Endothelial cell of umbilical vein (primary cell): ENCODE results near the gene SLC7A7. TPM values are rescaled to one million over a fixed set of nuclear protein-coding genes. Genes with fewer than 3 reads are reported as not detected.

Experiments
- BruUV-seq: library from RNA; stranded (reverse); fragments of 400-500 nt; replicated peaks from 2 replicates; lab custom pipeline; 2021; lab: Mats Ljungman, UMichigan
- CTCF ChIA-PET: fragments of 300-600, 350-600 bp; sonication (Branson Sonifier 250); formaldehyde crosslinking; loops from one replicate; lab custom pipeline; 2021; ENCODE audit warnings: antibody characterized with exemption, inconsistent platforms; lab: Charles Lee
- POLR2A ChIA-PET: fragments of 300-600, 350-600 bp; sonication (Branson Sonifier 250); formaldehyde crosslinking; loops from one replicate; lab custom pipeline; 2021; ENCODE audit warnings: antibody characterized with exemption, inconsistent platforms; lab: Charles Lee
- DNase-seq: peaks from one replicate; pipeline ENCODE4 v3.0.0-alpha.2; 2011; ENCODE audit warnings: low read depth, low spot score
- FAIRE-seq: peaks from 2 replicates; lab custom pipeline; 2011; peaks lifted over from hg19 to GRCh38; lab: Jason Lieb, UNC
- H2AFZ ChIP-seq: 2 replicates; pipeline ENCODE4 v1.6.0; 2012; ENCODE audit warnings: low read depth, low read length, control low read depth, inconsistent platforms
- H3K27ac ChIP-seq: 2 replicates; pipeline ENCODE4 v1.5.1; 2011; ENCODE audit warnings: low read depth, mild to moderate bottlenecking, control low read depth, low read length, moderate library complexity; ENCODE audit not compliant: insufficient read depth
- H3K27me3 ChIP-seq, 2 experiments: 2 replicates each; pipeline versions ENCODE4 v1.6.0 to v1.6.1; 2011; ENCODE audit warnings: low read length in 2 of 2, mixed read lengths in 1 of 2; ENCODE audit not compliant: control insufficient read depth in 2 of 2, insufficient read depth in 2 of 2
- H3K36me3 ChIP-seq, 2 experiments: 2 replicates in 1 of 2; 3 replicates in 1 of 2; pipeline ENCODE4 v1.5.1; 2011; ENCODE audit warnings: low read length in 2 of 2, mild to moderate bottlenecking in 1 of 2, moderate library complexity in 1 of 2; ENCODE audit not compliant: control insufficient read depth in 2 of 2, insufficient read depth in 2 of 2; ENCODE audit errors: extremely low read depth in 1 of 2
- H3K4me1 ChIP-seq: 3 replicates; pipeline ENCODE4 v1.5.1; 2011; ENCODE audit warnings: mild to moderate bottlenecking, low read length; ENCODE audit not compliant: control insufficient read depth, insufficient read depth; ENCODE audit errors: extremely low read depth
- H3K4me2 ChIP-seq: 2 replicates; pipeline ENCODE4 v1.6.1; 2011; ENCODE audit warnings: low read length, control low read depth, mixed read lengths; ENCODE audit not compliant: insufficient read depth
- H3K4me3 ChIP-seq, 3 experiments: fragments of 200-600 bp in 1 of 3; sonication (generic), shearing (Covaris generic) in 1 of 3; replicated peaks in 1 of 3; 2 replicates each; pipeline ENCODE4 v1.5.1; 2011 to 2016; ENCODE audit warnings: control low read depth in 3 of 3, low read length in 3 of 3, mild to moderate bottlenecking in 2 of 3, inconsistent platforms in 1 of 3, low read depth in 1 of 3, moderate library complexity in 1 of 3; ENCODE audit not compliant: insufficient read depth in 1 of 3
- H3K79me2 ChIP-seq: 2 replicates; pipeline ENCODE4 v1.6.0; 2012; ENCODE audit warnings: low read length, inconsistent platforms; ENCODE audit not compliant: control insufficient read depth, insufficient read depth
- H3K9ac ChIP-seq: replicated peaks from 2 replicates; pipeline ENCODE3; 2011; ENCODE audit warnings: low read length, control low read depth; ENCODE audit not compliant: insufficient read depth; ENCODE audit errors: extremely low read depth
- H3K9me1 ChIP-seq: replicated peaks from 3 replicates; pipeline ENCODE4 v1.6.0; 2011; ENCODE audit warnings: mild to moderate bottlenecking, low read length; ENCODE audit not compliant: control insufficient read depth, insufficient read depth; ENCODE audit errors: extremely low read depth
- H3K9me3 ChIP-seq: replicated peaks from 2 replicates; pipeline ENCODE4 v1.5.1; 2012; ENCODE audit warnings: low read length, inconsistent platforms; ENCODE audit not compliant: control insufficient read depth, insufficient read depth
- H4K20me1 ChIP-seq: replicated peaks from 2 replicates; pipeline ENCODE3; 2011; ENCODE audit warnings: mild to moderate bottlenecking, low read length; ENCODE audit not compliant: control insufficient read depth, insufficient read depth; ENCODE audit errors: extremely low read depth
- EZH2 ChIP-seq: IDR thresholded peaks from 2 replicates; pipeline ENCODE4 v1.6.1; 2012; ENCODE audit warnings: borderline replicate concordance, low read depth, mild to moderate bottlenecking, moderate library complexity, low read length, inconsistent platforms; ENCODE audit not compliant: severe bottlenecking
- FOS ChIP-seq: IDR thresholded peaks from 2 replicates; pipeline ENCODE4 v1.6.1; 2011; ENCODE audit warnings: mild to moderate bottlenecking, low read length, moderate library complexity, borderline replicate concordance; ENCODE audit not compliant: insufficient read depth
- GATA2 ChIP-seq: IDR thresholded peaks from 2 replicates; pipeline ENCODE4 v1.7.0; 2011; ENCODE audit warnings: low read depth, mild to moderate bottlenecking, moderate library complexity, mixed read lengths, low read length; ENCODE audit not compliant: insufficient read length, insufficient read depth
- JUN ChIP-seq: IDR thresholded peaks from 2 replicates; pipeline ENCODE4 v1.6.1; 2011; ENCODE audit warnings: borderline replicate concordance, low read depth; ENCODE audit not compliant: insufficient read length, insufficient read depth
- MYC ChIP-seq: IDR thresholded peaks from one replicate; pipeline ENCODE4 v1.6.1; 2011; ENCODE audit warnings: mild to moderate bottlenecking, low read depth, low read length
- POLR2A ChIP-seq: IDR thresholded peaks from 2 replicates; pipeline ENCODE4 v1.6.1; 2012; ENCODE audit warnings: low read depth, mild to moderate bottlenecking, control low read depth, low read length
- POLR2AphosphoS5 ChIP-seq: IDR thresholded peaks from 2 replicates; pipeline ENCODE4 v1.6.1; 2012; ENCODE audit warnings: low read depth, mild to moderate bottlenecking, control low read depth, low read length, moderate library complexity; ENCODE audit not compliant: insufficient read depth
- dilution Hi-C: fragments of 300-500 bp; cut with MboI; formaldehyde crosslinking; loops from one replicate; pipeline ENCODE4 v1.15.0; 2019; ENCODE audit warnings: low sequenced_read_pairs; ENCODE audit not compliant: extremely low pct_ligation_motif_present
- intact Hi-C: fragments of 100-400 bp; cut with micrococcal nuclease; formaldehyde crosslinking; loops from one replicate; pipeline ENCODE4 v1.10.0; 2022
- polyA plus RNA-seq, 4 experiments: library from polyadenylated mRNA; depleted of rRNA in 3 of 4; stranded (reverse) in 3 of 4; unstranded in 1 of 4; fragments of >200 nt; gene quantifications; 2 replicates each; pipeline versions ENCODE4 v1.2.1 to v1.2.3, GENCODE V29; 2011 to 2012; ENCODE audit warnings: missing spikeins in 1 of 4
- total RNA-seq: library from RNA; stranded (reverse); gene quantifications from 2 replicates; pipeline ENCODE4 v1.2.3, GENCODE V29; 2021
- TF ChIP-seq, protein P1 (sequence below), 2 donors: IDR thresholded peaks; 1 replicate in 1 of 2; 2 replicates in 1 of 2; pipeline ENCODE4 v1.5.1; 2011; ENCODE audit warnings: low read length in 2 of 2, mild to moderate bottlenecking in 2 of 2, moderate library complexity in 2 of 2, control low read depth in 1 of 2, inconsistent platforms in 1 of 2, low read depth in 1 of 2; ENCODE audit not compliant: insufficient read depth in 1 of 2; ENCODE audit errors: extremely low read depth in 1 of 2
- TF ChIP-seq, protein P2 (sequence below): IDR thresholded peaks from 2 replicates; pipeline ENCODE4 v1.6.1; 2011; ENCODE audit not compliant: insufficient read depth, insufficient read length

The SLC7A7 gene
- total and polyA plus RNA-seq, 2 donors (not counting 3 experiments of a cell fraction or from before 2014, with no cell fraction given) = 22.5 to 94.0 TPM

GRCh38 chr14:22842211-22843122 lies 27.2 kb upstream of the SLC7A7 start:
- CTCF ChIA-PET = interaction anchor here (0.6 to 1.2 kb wide), 5 partner anchors 8 to 272 kb away, joined by 3 to 4 read pairs (median 3); no protein-coding TSS in a partner anchor
- Histone ChIP-seq H4K20me1 (no peaks in the 10 kb centered on the region), H3K4me1 (peaks cover 38% of the 10 kb centered on the region), H2AFZ (no peak overlapping the region), H3K36me3 (peaks cover 38 to 61% of the 10 kb centered on the region in 2 experiments), H3K4me2 (no peak overlapping the region), H3K27me3 (no peaks in the 10 kb centered on the region), H3K4me3 (no peak overlapping the region), H3K79me2 (peaks cover 87% of the 10 kb centered on the region), H3K9me3 (no peaks in the 10 kb centered on the region), H3K27ac (peak overlapping the region; percentile 13), H3K9me1 (no peaks in the 10 kb centered on the region), H3K9ac (no peak overlapping the region)
- POLR2A ChIA-PET = no interaction called here
- dilution Hi-C loops (no loop called here), intact Hi-C loops (no loop called here)
- TSS peak; percentile 7 for BruUV-seq
- DNase-seq (no peak), FAIRE-seq (no peak)
- TF ChIP-seq POLR2AphosphoS5 = peak; percentile 39
- TF ChIP-seq, protein P1, sequence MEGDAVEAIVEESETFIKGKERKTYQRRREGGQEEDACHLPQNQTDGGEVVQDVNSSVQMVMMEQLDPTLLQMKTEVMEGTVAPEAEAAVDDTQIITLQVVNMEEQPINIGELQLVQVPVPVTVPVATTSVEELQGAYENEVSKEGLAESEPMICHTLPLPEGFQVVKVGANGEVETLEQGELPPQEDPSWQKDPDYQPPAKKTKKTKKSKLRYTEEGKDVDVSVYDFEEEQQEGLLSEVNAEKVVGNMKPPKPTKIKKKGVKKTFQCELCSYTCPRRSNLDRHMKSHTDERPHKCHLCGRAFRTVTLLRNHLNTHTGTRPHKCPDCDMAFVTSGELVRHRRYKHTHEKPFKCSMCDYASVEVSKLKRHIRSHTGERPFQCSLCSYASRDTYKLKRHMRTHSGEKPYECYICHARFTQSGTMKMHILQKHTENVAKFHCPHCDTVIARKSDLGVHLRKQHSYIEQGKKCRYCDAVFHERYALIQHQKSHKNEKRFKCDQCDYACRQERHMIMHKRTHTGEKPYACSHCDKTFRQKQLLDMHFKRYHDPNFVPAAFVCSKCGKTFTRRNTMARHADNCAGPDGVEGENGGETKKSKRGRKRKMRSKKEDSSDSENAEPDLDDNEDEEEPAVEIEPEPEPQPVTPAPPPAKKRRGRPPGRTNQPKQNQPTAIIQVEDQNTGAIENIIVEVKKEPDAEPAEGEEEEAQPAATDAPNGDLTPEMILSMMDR (IDR thresholded peaks at IDR 0.05; ENCODE audit: extremely low read depth in 1 of 2, insufficient read depth in 1 of 2, low read depth in 1 of 2, low read length in 2 of 2) = no peak

DNA sequence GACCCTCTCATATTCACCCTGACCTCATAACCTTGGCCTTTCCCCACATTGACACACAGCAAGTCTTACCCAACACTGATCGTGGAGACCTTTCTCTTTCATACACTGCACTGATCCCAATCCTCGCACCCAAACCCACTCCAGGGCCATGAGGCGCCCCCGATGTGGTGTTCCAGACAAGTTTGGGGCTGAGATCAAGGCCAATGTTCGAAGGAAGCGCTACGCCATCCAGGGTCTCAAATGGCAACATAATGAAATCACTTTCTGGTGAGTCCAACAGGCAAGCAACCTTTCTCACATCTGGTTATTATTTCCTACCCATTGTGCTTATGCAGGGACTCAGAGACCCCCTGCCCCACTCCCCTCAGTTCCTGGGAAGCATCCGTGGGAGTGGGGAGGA lies 26.5 kb upstream of the SLC7A7 start:
- Histone ChIP-seq H3K4me2 (no peak overlapping the region), H4K20me1 (no peaks in the 10 kb centered on the region), H3K36me3 (peaks cover 38 to 58% of the 10 kb centered on the region in 2 experiments), H2AFZ (no peak overlapping the region), H3K79me2 (peaks cover 94% of the 10 kb centered on the region), H3K4me3 (no peak overlapping the region), H3K9me3 (no peaks in the 10 kb centered on the region), H3K9me1 (no peaks in the 10 kb centered on the region), H3K27ac (no peak overlapping the region), H3K4me1 (peaks cover 35% of the 10 kb centered on the region), H3K27me3 (no peaks in the 10 kb centered on the region), H3K9ac (no peak overlapping the region)
- intact Hi-C loops (no loop called here), dilution Hi-C loops (no loop called here)
- TF ChIP-seq, protein P2, sequence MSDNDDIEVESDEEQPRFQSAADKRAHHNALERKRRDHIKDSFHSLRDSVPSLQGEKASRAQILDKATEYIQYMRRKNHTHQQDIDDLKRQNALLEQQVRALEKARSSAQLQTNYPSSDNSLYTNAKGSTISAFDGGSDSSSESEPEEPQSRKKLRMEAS = no peak
- TF ChIP-seq, protein P1 (IDR thresholded peaks at IDR 0.05; ENCODE audit: extremely low read depth in 1 of 2, insufficient read depth in 1 of 2, low read depth in 1 of 2, low read length in 2 of 2) = no peak
- TF ChIP-seq EZH2 (no peak), GATA2 (no peak), JUN (no peak), FOS (no peak), POLR2AphosphoS5 (no peak), POLR2A (no peak), MYC (no peak)
- ChIA-PET CTCF (interaction anchor here (12.5 kb wide), 1 partner anchor 9 kb away, joined by 214 read pairs; no protein-coding TSS in a partner anchor), POLR2A (interaction anchor here (0.8 kb wide), 1 partner anchor 9 kb away, joined by 5 read pairs; no protein-coding TSS in a partner anchor)
- no peak for DNase-seq
- no peak for FAIRE-seq
- BruUV-seq = no TSS peak
